Stimulated activated CD8-positive, alpha-beta memory T cell treated with anti-CD3 and anti-CD28 coated beads, Interleukin-4, amount 100 ng/mL, for 1 hour (primary cell): ENCODE results near the gene SAMD11.

ENCODE experiments used
- DNase-seq, 2 donors: peaks; one replicate each; pipeline ENCODE4 v3.0.0-alpha.2; 2020; ENCODE audit warnings: low read depth in 2 of 2, low spot score in 1 of 2

Gene SAMD11

GRCh38 chr1:931380-932172 lies 7.9 kb downstream of the SAMD11 start:
- no peak for DNase-seq

GRCh38 chr1:932173-932510 lies 8.4 kb downstream of the SAMD11 start:
- no peak for DNase-seq

- no peak for DNase-seq
These were observed 9.3 kb downstream of the SAMD11 start for GRCh38 chr1:932776-933602.

- DNase-seq: no peak
These were observed 9.8 kb downstream of the SAMD11 start for GRCh38 chr1:933603-933940.

GRCh38 chr1:934991-935750 lies 11.4 kb downstream of the SAMD11 start:
- no peak for DNase-seq

GRCh38 chr1:935751-936231 lies 12.1 kb downstream of the SAMD11 start:
- DNase-seq: no peak

GRCh38 chr1:936348-937264 lies 12.9 kb downstream of the SAMD11 start:
- no peak for DNase-seq

- DNase-seq: no peak
These were observed 13.8 kb downstream of the SAMD11 start for GRCh38 chr1:937521-937920.

GRCh38 chr1:938088-938683 lies 14.5 kb downstream of the SAMD11 start:
- no peak for DNase-seq

GRCh38 chr1:938711-939489 lies 15.2 kb downstream of the SAMD11 start:
- DNase-seq: no peak

GRCh38 chr1:939511-940106 lies 15.9 kb downstream of the SAMD11 start:
- DNase-seq: no peak

GRCh38 chr1:940107-941014 lies 16.6 kb downstream of the SAMD11 start:
- DNase-seq: no peak

GRCh38 chr1:941015-941587 lies 17.4 kb downstream of the SAMD11 start:
- DNase-seq: no peak

- no peak for DNase-seq
These were observed 18.1 kb downstream of the SAMD11 start for GRCh38 chr1:941588-942383.

- no peak for DNase-seq
These were observed 18.7 kb downstream of the SAMD11 start for GRCh38 chr1:942411-942821.

GRCh38 chr1:942864-943533 lies 19.3 kb downstream of the SAMD11 start:
- no peak for DNase-seq
